A673 (cell line): ENCODE measurements around the gene LMAN2. TPM values are rescaled to one million over a fixed set of nuclear protein-coding genes. Genes with fewer than 3 reads are reported as not detected.

Experiments
- BruUV-seq: library from RNA; stranded (reverse); fragments of 400-500 nt; replicated peaks from 2 replicates; lab custom pipeline; 2021; lab: Mats Ljungman, UMichigan
- CTCF ChIA-PET: fragments of 300-600 bp; sonication (Branson Sonifier 250); formaldehyde crosslinking; loops from one replicate; lab custom pipeline; 2022; ENCODE audit warnings: antibody characterized with exemption; lab: Charles Lee
- POLR2A ChIA-PET: fragments of 300-600 bp; sonication (Branson Sonifier 250); formaldehyde crosslinking; loops from one replicate; lab custom pipeline; 2022; ENCODE audit warnings: antibody characterized with exemption; ENCODE audit not compliant: low non-redundant PET; lab: Charles Lee
- DNase-seq: peaks from one replicate; pipeline ENCODE4 v3.0.0-alpha.2; 2015; ENCODE audit warnings: low spot score
- H3K27ac ChIP-seq: fragments of 200-600 bp; sonication (generic); 2 replicates; pipeline ENCODE4 v1.5.1; 2016; ENCODE audit warnings: mixed run types, low read depth, mild to moderate bottlenecking, mixed read lengths, antibody characterized with exemption, low read length; ENCODE audit not compliant: poor library complexity, severe bottlenecking
- H3K27me3 ChIP-seq: fragments of 200-600 bp; sonication (generic); replicated peaks from 2 replicates; pipeline ENCODE4 v1.6.1; 2017; ENCODE audit warnings: mixed run types, low read depth, mild to moderate bottlenecking, mixed read lengths, antibody characterized with exemption, low read length; ENCODE audit not compliant: insufficient read depth, poor library complexity
- H3K36me3 ChIP-seq: fragments of 200-600 bp; sonication (generic); 2 replicates; pipeline ENCODE4 v1.6.1; 2016; ENCODE audit warnings: mixed run types, mild to moderate bottlenecking, mixed read lengths, antibody characterized with exemption, low read length; ENCODE audit not compliant: insufficient read depth, poor library complexity, severe bottlenecking
- H3K4me1 ChIP-seq: fragments of 200-600 bp; sonication (generic); 2 replicates; pipeline ENCODE4 v1.6.1; 2017; ENCODE audit warnings: mixed run types, mild to moderate bottlenecking, mixed read lengths, antibody characterized with exemption, low read length; ENCODE audit not compliant: insufficient read depth, poor library complexity, severe bottlenecking
- H3K4me3 ChIP-seq: fragments of 200-600 bp; sonication (generic); 2 replicates; pipeline ENCODE4 v1.5.1; 2016; ENCODE audit warnings: low read depth, mixed run types, mild to moderate bottlenecking, mixed read lengths, low read length; ENCODE audit not compliant: poor library complexity, severe bottlenecking
- H3K9me3 ChIP-seq: fragments of 200-600 bp; sonication (generic); 2 replicates; pipeline ENCODE4 v1.6.1; 2016; ENCODE audit warnings: mixed run types, low read depth, mild to moderate bottlenecking, mixed read lengths, antibody characterized with exemption, low read length; ENCODE audit not compliant: poor library complexity, severe bottlenecking
- EZH2 ChIP-seq: fragments of 200-600 bp; sonication (generic); IDR thresholded peaks from 2 replicates; pipeline ENCODE4 v1.6.1; 2017; ENCODE audit warnings: borderline replicate concordance, low read depth, mild to moderate bottlenecking, mixed read lengths, antibody characterized with exemption, low read length; ENCODE audit not compliant: poor library complexity, severe bottlenecking
- intact Hi-C: fragments of 100-400 bp; cut with micrococcal nuclease; formaldehyde crosslinking; loops from one replicate; pipeline ENCODE4 v1.10.0; 2022; ENCODE audit not compliant: unreplicated experiment
- total RNA-seq: library from RNA; stranded (reverse); gene quantifications from 2 replicates; pipeline ENCODE4 v1.2.3, GENCODE V29; 2021
- TF ChIP-seq, protein P1 (sequence below): fragments of 300-800, 200-600 bp; sonication (generic); conservative IDR thresholded peaks from 2 replicates; pipeline ENCODE4 v1.5.1; 2017; ENCODE audit warnings: low read depth, mild to moderate bottlenecking, antibody characterized with exemption, low read length, moderate library complexity, mixed read lengths

Gene LMAN2
- total RNA-seq, 1 experiment from 2014 or later, result 98.4 TPM

GRCh38 chr5:177302354-177303110, 48.9 kb downstream of the LMAN2 start:
- ChIA-PET POLR2A (no interaction called here), CTCF (no interaction called here)
- Histone ChIP-seq H3K4me1 (peaks cover 10% of the 10 kb centered on the region), H3K27ac (peak overlapping the region; percentile 87), H3K27me3 (no peaks in the 10 kb centered on the region), H3K9me3 (no peaks in the 10 kb centered on the region), H3K4me3 (peak overlapping the region; percentile 88), H3K36me3 (peaks cover 29% of the 10 kb centered on the region)
- intact Hi-C loops, result no loop called here
- no TSS peak for BruUV-seq
- no peak for TF ChIP-seq EZH2
- TF ChIP-seq, protein P1, sequence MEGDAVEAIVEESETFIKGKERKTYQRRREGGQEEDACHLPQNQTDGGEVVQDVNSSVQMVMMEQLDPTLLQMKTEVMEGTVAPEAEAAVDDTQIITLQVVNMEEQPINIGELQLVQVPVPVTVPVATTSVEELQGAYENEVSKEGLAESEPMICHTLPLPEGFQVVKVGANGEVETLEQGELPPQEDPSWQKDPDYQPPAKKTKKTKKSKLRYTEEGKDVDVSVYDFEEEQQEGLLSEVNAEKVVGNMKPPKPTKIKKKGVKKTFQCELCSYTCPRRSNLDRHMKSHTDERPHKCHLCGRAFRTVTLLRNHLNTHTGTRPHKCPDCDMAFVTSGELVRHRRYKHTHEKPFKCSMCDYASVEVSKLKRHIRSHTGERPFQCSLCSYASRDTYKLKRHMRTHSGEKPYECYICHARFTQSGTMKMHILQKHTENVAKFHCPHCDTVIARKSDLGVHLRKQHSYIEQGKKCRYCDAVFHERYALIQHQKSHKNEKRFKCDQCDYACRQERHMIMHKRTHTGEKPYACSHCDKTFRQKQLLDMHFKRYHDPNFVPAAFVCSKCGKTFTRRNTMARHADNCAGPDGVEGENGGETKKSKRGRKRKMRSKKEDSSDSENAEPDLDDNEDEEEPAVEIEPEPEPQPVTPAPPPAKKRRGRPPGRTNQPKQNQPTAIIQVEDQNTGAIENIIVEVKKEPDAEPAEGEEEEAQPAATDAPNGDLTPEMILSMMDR, result no peak
- no peak for DNase-seq

GRCh38 chr5:177301503-177302165, 49.8 kb downstream of the LMAN2 start:
- POLR2A ChIA-PET, result no interaction called here
- TF ChIP-seq, protein P1, result no peak
- no peak for TF ChIP-seq EZH2
- Histone ChIP-seq H3K4me3 (no peak overlapping the region), H3K4me1 (peaks cover 10% of the 10 kb centered on the region), H3K27me3 (no peaks in the 10 kb centered on the region), H3K36me3 (peaks cover 20% of the 10 kb centered on the region), H3K9me3 (no peaks in the 10 kb centered on the region), H3K27ac (no peak overlapping the region)
- CTCF ChIA-PET, result interaction anchor here (1.0 kb wide), 1 partner anchor 8 kb away, joined by 3 read pairs; no protein-coding TSS in a partner anchor
- DNase-seq, result no peak
- no TSS peak for BruUV-seq
- intact Hi-C loops, result no loop called here

GRCh38 chr5:177300951-177301350, 50.5 kb downstream of the LMAN2 start:
- DNase-seq, result no peak
- Histone ChIP-seq H3K9me3 (no peaks in the 10 kb centered on the region), H3K4me3 (no peak overlapping the region), H3K4me1 (peaks cover 10% of the 10 kb centered on the region), H3K27me3 (no peaks in the 10 kb centered on the region), H3K27ac (no peak overlapping the region), H3K36me3 (peaks cover 15% of the 10 kb centered on the region)
- intact Hi-C loops, result no loop called here
- POLR2A ChIA-PET, result no interaction called here
- no TSS peak for BruUV-seq
- no peak for TF ChIP-seq EZH2
- TF ChIP-seq, protein P1, result no peak
- CTCF ChIA-PET, result interaction anchor here (1.0 kb wide), 1 partner anchor 9 kb away, joined by 3 read pairs; no protein-coding TSS in a partner anchor
